Breast epithelium (tissue), 3 donors: ENCODE measurements around the gene SARS1.

Experiments used
- POLR2A ChIP-seq: fragments of 450-650 bp; IDR thresholded peaks from one replicate; pipeline ENCODE4 v1.6.1; 2016; ENCODE audit warnings: antibody characterized with exemption, mild to moderate bottlenecking, moderate library complexity
- TF ChIP-seq, protein P1 (sequence below), 3 donors: fragments of 450-650 bp; IDR thresholded peaks; one replicate each; pipeline ENCODE4 v1.5.1; 2016 to 2017; ENCODE audit warnings: antibody characterized with exemption in 3 of 3, mild to moderate bottlenecking in 3 of 3, moderate library complexity in 3 of 3

DNA sequence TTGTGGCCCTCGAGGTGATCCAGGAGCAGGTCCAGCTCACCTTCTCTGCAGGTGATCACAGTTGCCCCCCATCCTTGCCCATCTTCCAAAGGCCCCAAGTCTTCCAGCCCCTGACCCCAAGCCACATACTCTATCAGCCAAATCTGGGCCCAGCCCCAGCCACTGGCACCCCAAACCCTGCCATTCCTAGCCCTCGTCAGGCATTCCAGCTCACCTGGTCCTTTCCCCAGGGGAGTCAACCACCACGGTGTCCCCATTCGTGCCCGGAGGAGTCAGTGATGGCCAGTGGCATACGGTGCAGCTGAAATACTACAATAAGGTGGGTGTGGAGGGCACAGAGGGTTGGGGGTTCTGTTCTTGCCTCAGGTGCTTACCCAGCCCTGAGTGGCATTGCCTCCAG, 47.9 kb downstream of the SARS1 start:
- TF ChIP-seq, protein P1, sequence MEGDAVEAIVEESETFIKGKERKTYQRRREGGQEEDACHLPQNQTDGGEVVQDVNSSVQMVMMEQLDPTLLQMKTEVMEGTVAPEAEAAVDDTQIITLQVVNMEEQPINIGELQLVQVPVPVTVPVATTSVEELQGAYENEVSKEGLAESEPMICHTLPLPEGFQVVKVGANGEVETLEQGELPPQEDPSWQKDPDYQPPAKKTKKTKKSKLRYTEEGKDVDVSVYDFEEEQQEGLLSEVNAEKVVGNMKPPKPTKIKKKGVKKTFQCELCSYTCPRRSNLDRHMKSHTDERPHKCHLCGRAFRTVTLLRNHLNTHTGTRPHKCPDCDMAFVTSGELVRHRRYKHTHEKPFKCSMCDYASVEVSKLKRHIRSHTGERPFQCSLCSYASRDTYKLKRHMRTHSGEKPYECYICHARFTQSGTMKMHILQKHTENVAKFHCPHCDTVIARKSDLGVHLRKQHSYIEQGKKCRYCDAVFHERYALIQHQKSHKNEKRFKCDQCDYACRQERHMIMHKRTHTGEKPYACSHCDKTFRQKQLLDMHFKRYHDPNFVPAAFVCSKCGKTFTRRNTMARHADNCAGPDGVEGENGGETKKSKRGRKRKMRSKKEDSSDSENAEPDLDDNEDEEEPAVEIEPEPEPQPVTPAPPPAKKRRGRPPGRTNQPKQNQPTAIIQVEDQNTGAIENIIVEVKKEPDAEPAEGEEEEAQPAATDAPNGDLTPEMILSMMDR (IDR thresholded peaks at IDR 0.05): no peak
- TF ChIP-seq POLR2A: no peak
